Measurements from ENCODE around the gene TMEM247. TPM values are rescaled to one million over a fixed set of nuclear protein-coding genes. Genes with fewer than 3 reads are reported as not detected.

The TMEM247 gene
- total and polyA plus RNA-seq, 2 of the 8 experiments (the other 6 are each of a cell fraction or from before 2014, with no cell fraction given), result not detected

DNA sequence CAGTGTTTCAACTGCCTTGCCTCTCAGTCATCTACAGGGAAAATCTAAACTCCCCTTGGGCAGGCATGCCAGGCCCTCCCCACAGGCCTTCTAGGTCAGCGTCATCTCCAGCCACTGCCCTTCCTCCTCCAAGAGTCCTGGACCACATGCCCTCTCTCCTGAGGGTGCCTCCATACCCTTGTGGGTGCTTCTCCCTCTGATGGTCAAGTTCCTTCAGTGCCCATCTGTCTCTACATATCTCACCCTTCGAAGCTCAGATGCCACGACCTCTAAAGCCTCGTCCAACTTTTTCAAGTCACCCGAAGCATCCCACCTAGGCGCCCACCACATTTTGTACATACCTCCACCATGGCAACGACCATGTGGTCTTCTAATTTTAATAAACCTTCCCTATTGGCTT, 22.6 kb upstream of the TMEM247 start:
- H3K4ac ChIP-seq (replicated peaks; ENCODE audit: insufficient read length, low read depth, low read length), result no peak overlapping the region
- no peak overlapping the region for H2BK15ac ChIP-seq (ENCODE audit: low read length)
- no peak overlapping the region for H2AFZ ChIP-seq (ENCODE audit: low read length)
- H3K9ac ChIP-seq (replicated peaks in 1 of 4; ENCODE audit: extremely low read depth in 1 of 4, low read depth in 3 of 4, low read length in 3 of 4), result no peak overlapping the region
- WGBS, 2 experiments (ENCODE audit: extremely low coverage in 1 of 2, insufficient coverage in 1 of 2, insufficient read length in 1 of 2, insufficient replicate concordance in 2 of 2, low coverage in 1 of 2, low lambda C conversion rate in 2 of 2, missing lambda C conversion rate in 1 of 2), result 79% methylated on average over 7 of the region's 7 CpGs; no CpG with 5 or more reads in 1 of the 2 experiments
- ChIA-PET CTCF (ENCODE audit: partially characterized antibody) (interaction anchor here (0.6 to 2.7 kb wide), 10 partner anchors 21 to 522 kb away, joined by 3 to 8 read pairs (median 3); no protein-coding TSS in a partner anchor), POLR2A (ENCODE audit: partially characterized antibody) (no interaction called here)
- no peak overlapping the region for H2BK5ac ChIP-seq (ENCODE audit: low read depth, low read length)
- no peak overlapping the region for H2AK5ac ChIP-seq (ENCODE audit: low read depth, low read length)
- H3K23ac ChIP-seq (ENCODE audit: insufficient read length), result no peak overlapping the region
- no peak overlapping the region for H2BK12ac ChIP-seq (ENCODE audit: low read depth, low read length)
- H3K36me3 ChIP-seq (ENCODE audit: control insufficient read depth in 2 of 4, insufficient read depth in 4 of 4, low read length in 3 of 4), result no peaks in the 10 kb centered on the region
- no peak overlapping the region for H2BK20ac ChIP-seq (ENCODE audit: low read length)
- H3K79me1 ChIP-seq (ENCODE audit: low read depth, low read length), result no peaks in the 10 kb centered on the region
- H2BK120ac ChIP-seq (replicated peaks; ENCODE audit: low read depth, low read length), result no peak overlapping the region
- H3K18ac ChIP-seq (ENCODE audit: extremely low read depth, low read length), result no peak overlapping the region
- H3K4me1 ChIP-seq (replicated peaks in 1 of 4; ENCODE audit: control insufficient read depth in 3 of 4, insufficient read depth in 4 of 4, low read length in 3 of 4), result no peaks in the 10 kb centered on the region
- no peak overlapping the region for H3K4me3 ChIP-seq (ENCODE audit: extremely low read depth in 1 of 4, insufficient read depth in 2 of 4, low read depth in 3 of 4, low read length in 4 of 4)
- no peak for DNase-seq (ENCODE audit: low read depth in 1 of 2, low spot score in 2 of 2)
- H3K14ac ChIP-seq (ENCODE audit: insufficient read length), result no peak overlapping the region
- no peak for FAIRE-seq
- no peaks in the 10 kb centered on the region; the same call in 1 of the 2 replicates for H3K23me2 ChIP-seq (ENCODE audit: low read depth, low read length)
- no peak overlapping the region for H3K4me2 ChIP-seq (ENCODE audit: insufficient read depth in 1 of 2, low read depth in 2 of 2, low read length in 2 of 2)
- no peak overlapping the region for H4K5ac ChIP-seq (ENCODE audit: insufficient read length, low read depth, low read length)
- no peak overlapping the region for H4K91ac ChIP-seq (replicated peaks; ENCODE audit: insufficient read length, low read length)
- no peaks in the 10 kb centered on the region for H3K27me3 ChIP-seq (replicated peaks in 1 of 4; ENCODE audit: control insufficient read depth in 3 of 4, extremely low read depth in 1 of 4, insufficient read depth in 3 of 4, low read length in 3 of 4)
- H3K79me2 ChIP-seq (ENCODE audit: control insufficient read depth in 1 of 2, insufficient read depth in 2 of 2, low read length in 2 of 2), result no peaks in the 10 kb centered on the region
- H4K8ac ChIP-seq (ENCODE audit: extremely low read depth, insufficient read depth, low read length), result no peak overlapping the region
- no peak overlapping the region for H3K56ac ChIP-seq (replicated peaks; ENCODE audit: insufficient read length, low read depth, low read length)
- no peaks in the 10 kb centered on the region for H3K9me3 ChIP-seq (ENCODE audit: insufficient read depth in 2 of 2, low read depth in 1 of 2, low read length in 1 of 2)
- no peak overlapping the region for H3K27ac ChIP-seq (ENCODE audit: low read depth, low read length)
- H4K20me1 ChIP-seq (replicated peaks in 1 of 2; ENCODE audit: control insufficient read depth in 1 of 2, insufficient read depth in 2 of 2, low read length in 2 of 2), result no peaks in the 10 kb centered on the region

Data from H1 (cell line).